GM06990 (cell line): ENCODE data around the gene NECTIN1.
A peak's percentile ranks its signal among the peaks of the same experiment; 100 is the strongest.

ENCODE experiments used
- DNase-seq: peaks from one replicate; pipeline ENCODE4 v3.0.0-alpha.2; 2011; ENCODE audit not compliant: insufficient read length; ENCODE audit errors: extremely low read depth
- H3K27me3 ChIP-seq: replicated peaks from 2 replicates; pipeline ENCODE4 v1.6.0; 2011; ENCODE audit warnings: low read length; ENCODE audit not compliant: control insufficient read depth, insufficient read depth
- H3K36me3 ChIP-seq: 2 replicates; pipeline ENCODE4 v1.5.1; 2011; ENCODE audit warnings: low read length; ENCODE audit not compliant: control insufficient read depth, insufficient read depth
- H3K4me3 ChIP-seq: replicated peaks from 2 replicates; pipeline ENCODE4 v1.5.1; 2011; ENCODE audit warnings: low read depth, mild to moderate bottlenecking, control low read depth, low read length
- TF ChIP-seq, protein P1 (sequence below): IDR thresholded peaks from 2 replicates; pipeline ENCODE4 v1.5.1; 2011; ENCODE audit warnings: low read length, control low read depth, mild to moderate bottlenecking, inconsistent platforms; ENCODE audit not compliant: insufficient read depth, poor library complexity, severe bottlenecking

The NECTIN1 gene

DNA sequence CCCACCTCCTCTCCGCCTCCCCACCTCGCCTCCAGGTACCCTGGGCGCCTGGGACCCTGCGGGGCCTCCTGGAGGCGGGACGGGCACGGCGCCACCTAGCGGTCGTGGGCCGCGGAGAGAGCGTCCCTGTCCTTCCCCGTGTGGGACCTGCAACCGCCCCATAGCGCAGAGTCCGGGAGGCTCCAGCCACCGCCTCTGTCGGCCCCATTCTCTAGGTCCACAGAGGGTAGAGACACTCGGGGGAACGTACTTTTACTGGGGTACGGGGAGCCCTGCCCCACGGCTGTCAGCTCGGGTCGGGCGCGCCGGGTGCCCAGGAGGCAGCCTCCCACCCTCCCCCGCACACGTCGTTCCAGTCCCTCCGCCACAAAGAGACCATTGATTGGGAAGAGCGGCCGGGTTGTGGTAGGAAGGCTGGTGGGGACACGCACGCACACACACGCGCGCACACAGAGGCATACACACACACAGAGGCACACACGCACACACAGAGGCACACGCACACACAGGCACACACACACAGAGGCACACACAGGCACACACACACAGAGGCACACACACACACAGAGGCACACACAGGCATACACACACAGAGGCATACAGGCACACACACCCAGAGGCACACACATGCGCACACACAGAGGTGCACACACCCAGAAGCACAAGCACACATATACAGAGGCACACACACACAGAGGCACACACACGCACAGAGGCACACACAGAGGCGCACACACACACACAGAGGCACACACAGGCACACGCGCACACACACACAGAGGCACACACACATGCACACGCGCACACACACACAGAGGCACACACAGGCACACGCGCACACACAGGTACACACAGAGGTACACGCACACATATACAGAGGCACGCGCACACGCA is 12.6 kb upstream of the NECTIN1 start:
- H3K27me3 ChIP-seq, result no peaks in the 10 kb centered on the region; the same call in 1 of the 2 replicates
- TF ChIP-seq, protein P1, sequence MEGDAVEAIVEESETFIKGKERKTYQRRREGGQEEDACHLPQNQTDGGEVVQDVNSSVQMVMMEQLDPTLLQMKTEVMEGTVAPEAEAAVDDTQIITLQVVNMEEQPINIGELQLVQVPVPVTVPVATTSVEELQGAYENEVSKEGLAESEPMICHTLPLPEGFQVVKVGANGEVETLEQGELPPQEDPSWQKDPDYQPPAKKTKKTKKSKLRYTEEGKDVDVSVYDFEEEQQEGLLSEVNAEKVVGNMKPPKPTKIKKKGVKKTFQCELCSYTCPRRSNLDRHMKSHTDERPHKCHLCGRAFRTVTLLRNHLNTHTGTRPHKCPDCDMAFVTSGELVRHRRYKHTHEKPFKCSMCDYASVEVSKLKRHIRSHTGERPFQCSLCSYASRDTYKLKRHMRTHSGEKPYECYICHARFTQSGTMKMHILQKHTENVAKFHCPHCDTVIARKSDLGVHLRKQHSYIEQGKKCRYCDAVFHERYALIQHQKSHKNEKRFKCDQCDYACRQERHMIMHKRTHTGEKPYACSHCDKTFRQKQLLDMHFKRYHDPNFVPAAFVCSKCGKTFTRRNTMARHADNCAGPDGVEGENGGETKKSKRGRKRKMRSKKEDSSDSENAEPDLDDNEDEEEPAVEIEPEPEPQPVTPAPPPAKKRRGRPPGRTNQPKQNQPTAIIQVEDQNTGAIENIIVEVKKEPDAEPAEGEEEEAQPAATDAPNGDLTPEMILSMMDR, result peak; percentile 88
- peak; percentile 59 for DNase-seq
- H3K4me3 ChIP-seq, result no peak overlapping the region
- H3K36me3 ChIP-seq, result no peaks in the 10 kb centered on the region

DNA sequence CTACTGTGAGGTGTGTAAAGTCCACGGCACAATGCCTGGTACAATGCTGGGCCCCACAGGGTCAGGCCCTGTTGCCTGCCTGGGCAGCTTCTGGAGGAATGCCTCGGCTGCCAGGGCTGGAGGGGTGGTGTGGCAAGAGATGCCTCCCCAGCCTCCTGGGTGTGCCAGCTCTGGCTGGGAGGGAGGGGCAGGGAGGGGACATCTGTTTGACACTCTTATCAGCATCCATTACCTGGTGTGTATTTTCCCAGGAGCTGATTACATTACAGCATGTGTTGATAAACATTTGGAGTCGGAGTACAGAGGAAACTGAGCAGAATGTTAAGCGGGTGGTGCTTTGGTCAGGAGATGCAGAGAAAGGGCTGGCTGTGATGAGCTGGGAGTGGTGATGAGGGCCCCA is 11.0 kb upstream of the NECTIN1 start:
- no peaks in the 10 kb centered on the region; the same call in 1 of the 2 replicates for H3K27me3 ChIP-seq

DNA sequence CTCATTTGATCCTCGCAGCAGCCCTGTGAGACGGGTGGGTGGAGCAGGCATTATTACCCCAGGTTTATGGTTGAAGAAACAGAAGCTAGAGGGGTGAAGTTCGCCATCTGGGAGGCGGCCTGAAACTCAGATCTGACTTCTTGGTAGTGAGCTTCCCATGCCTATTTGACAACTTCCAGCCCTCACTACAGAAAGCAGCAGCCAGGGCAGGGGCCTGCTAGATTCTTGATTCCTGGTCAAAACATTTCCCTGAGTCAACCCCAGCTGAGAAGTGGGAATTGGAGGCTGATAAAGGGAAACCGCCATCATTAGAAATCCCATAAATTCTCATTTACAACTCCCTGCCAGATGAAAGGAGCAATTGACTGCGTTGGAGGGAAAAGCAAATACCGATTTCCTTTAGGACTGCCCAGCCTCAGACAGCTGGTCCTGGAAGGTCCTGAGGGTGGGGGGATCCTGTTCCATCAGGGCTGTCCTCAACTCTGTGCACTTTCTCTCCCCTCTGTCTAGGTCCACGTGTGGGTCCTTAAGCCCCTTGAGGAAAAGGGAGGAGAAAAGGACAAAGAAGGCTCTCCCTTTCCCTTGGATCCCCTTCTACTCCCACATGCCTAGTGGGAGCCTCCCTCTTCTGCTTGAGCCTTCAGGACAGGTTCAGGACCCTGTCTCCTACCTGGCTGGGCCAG is 10.2 kb upstream of the NECTIN1 start:
- no peak for DNase-seq
- no peak overlapping the region for H3K4me3 ChIP-seq
- no peaks in the 10 kb centered on the region; the same call in 1 of the 2 replicates for H3K27me3 ChIP-seq
- no peaks in the 10 kb centered on the region for H3K36me3 ChIP-seq
- TF ChIP-seq, protein P1, result no peak

More for the DNA sequence above, 11.0 kb upstream of the NECTIN1 start:
- TF ChIP-seq, protein P1, result no peak
- no peak for DNase-seq
- H3K36me3 ChIP-seq, result no peaks in the 10 kb centered on the region
- H3K4me3 ChIP-seq, result no peak overlapping the region

DNA sequence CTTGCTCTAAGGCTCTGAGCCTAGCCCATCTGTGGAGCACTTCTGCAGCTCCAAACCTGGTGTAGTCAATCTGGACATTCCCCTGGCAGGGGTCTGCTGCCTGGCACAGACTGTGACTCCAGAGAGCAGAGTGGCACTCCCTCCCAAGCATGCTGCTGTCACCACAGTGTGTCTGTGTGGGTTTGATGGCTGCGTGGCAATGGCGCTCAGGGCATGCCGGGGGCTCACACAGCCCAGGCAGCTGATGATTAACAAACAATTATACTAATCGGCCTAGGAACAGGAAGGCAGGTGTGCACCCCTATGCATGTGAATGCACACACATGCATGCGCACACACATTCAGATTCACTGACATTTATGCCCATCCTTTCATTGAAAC is 9.0 kb upstream of the NECTIN1 start:
- no peak overlapping the region for H3K4me3 ChIP-seq
- DNase-seq, result no peak
- TF ChIP-seq, protein P1, result no peak
- no peaks in the 10 kb centered on the region for H3K36me3 ChIP-seq
- no peaks in the 10 kb centered on the region; the same call in 1 of the 2 replicates for H3K27me3 ChIP-seq

DNA sequence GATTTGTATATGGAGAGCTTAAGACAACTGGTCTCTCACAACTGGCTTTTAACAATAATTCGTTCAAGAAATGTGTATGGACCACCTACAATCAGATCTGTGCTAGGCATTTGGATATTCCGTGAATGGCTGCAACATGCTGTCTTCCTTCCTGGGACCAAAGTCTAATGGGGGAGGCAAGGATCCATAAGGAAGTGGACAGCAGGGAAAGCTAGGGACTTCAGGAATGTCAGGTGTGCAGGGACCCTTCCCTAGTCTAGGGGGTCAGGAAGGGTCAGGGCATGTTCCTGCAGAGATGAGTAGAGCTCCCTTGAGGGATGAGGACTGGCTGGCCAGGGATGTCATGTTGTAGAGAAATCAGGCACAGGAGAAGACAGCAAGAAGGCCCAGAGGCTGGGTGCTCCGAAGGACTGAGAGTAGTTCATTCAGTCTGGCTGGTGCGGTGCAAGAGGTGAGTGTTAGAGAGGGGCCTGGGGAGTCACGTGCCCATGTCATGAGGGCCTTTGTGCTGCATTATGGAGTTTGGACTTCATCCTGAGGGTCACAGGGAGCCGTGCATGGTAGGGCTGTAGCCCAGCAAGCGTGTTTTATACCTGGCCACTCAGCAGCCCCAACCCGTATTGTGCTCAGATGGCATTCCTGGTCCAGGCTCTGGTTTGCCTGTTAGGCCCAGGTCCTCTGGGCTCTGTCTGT is 8.5 kb upstream of the NECTIN1 start:
- TF ChIP-seq, protein P1, result no peak
- DNase-seq, result no peak
- no peaks in the 10 kb centered on the region; the same call in 1 of the 2 replicates for H3K27me3 ChIP-seq
- H3K4me3 ChIP-seq, result no peak overlapping the region
- no peaks in the 10 kb centered on the region for H3K36me3 ChIP-seq
